CMK (cell line): ENCODE data around the gene APOBEC2.

ENCODE experiments used
- DNase-seq: peaks from one replicate; pipeline ENCODE4 v3.0.0-alpha.2; 2010; ENCODE audit warnings: low read depth

Gene APOBEC2

DNA sequence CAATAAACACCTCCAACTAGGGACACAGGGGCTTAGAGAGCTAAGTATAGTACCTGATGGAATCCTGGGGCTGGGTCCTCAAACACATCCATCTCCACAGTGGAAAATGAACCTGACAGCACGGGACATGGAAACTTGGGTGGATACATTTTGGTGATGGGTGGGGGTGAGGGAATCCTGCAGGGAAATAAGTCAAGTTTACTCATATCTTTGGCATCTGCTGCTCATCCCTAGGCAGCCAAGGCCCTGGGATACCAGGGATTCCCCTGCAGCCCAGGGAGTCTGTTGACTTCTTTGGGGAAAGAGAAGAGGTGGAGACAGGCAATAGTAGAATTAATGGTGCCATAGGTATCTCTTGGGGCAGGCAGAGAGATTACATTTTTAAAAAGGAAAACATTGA is 6.6 kb downstream of the APOBEC2 start:
- DNase-seq = no peak

DNA sequence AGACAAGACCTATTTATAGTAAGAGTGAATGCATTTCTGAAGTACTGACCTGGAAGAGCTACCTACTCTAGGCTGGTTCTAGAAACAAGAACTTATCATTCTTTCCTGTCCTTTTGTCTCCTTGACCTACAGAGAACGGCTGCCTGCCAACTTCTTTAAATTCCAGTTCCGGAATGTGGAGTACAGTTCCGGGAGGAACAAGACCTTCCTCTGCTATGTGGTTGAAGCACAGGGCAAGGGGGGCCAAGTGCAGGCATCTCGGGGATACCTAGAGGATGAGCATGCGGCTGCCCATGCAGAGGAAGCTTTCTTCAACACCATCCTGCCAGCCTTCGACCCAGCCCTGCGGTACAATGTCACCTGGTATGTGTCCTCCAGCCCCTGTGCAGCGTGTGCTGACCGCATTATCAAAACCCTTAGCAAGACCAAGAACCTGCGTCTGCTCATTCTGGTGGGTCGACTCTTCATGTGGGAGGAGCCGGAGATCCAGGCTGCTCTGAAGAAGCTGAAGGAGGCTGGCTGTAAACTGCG is 8.3 kb downstream of the APOBEC2 start:
- no peak for DNase-seq

DNA sequence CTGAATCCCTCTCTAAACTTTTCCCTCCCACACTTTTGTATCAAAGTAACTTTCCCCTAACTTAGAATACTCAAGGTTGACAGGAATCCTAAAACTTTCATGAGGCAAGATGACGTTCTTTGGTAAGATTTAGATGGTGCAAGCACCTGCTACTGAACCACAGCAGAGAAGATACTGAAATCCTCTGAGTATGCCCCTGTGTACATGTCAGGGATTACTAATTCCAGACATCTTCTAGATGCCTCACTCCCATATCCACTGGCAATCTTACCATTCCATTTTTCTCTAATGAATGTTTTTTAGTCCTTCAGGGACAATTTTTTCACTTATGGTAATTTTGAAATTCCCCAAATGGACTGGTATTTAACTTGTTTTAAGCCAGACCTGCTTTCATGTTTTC is 9.1 kb downstream of the APOBEC2 start:
- DNase-seq = no peak

DNA sequence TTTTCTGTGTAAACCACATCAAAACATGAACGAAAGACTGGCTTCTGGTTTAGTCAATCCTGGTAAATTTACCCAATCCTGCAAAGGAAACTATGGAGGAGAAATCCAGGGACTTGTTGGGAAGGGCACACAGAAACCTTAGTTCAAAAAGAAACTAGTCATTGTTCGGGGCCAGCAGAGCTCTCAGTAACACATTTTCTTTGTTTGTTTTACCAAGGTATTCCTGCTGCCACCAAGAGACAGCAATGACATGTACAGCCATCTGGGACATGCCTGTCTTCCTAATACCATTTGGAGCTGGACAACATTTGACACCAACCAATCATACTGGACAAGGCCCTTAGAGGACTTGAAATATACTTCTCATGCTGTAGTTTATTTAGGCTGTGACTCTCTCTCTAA is 10.9 kb downstream of the APOBEC2 start:
- no peak for DNase-seq

DNA sequence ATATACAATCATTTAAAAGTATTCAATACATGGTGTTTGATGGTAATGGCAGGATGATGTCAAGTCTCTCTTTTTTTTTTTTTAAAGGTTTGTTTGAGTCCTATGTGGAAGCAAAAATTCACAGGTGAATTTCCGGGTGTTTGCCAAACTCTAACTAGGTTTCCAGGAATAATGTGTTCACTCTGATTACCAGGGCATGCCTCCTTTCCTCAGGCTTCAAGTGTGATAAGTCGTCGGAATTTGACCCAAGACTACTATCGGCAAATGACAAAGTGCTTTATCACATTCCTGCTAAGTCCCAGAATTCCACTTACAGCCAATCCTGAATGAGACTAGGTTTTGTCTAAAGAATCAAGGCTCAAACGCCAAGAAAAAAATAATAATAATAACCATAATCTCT is 11.8 kb downstream of the APOBEC2 start:
- DNase-seq = no peak

DNA sequence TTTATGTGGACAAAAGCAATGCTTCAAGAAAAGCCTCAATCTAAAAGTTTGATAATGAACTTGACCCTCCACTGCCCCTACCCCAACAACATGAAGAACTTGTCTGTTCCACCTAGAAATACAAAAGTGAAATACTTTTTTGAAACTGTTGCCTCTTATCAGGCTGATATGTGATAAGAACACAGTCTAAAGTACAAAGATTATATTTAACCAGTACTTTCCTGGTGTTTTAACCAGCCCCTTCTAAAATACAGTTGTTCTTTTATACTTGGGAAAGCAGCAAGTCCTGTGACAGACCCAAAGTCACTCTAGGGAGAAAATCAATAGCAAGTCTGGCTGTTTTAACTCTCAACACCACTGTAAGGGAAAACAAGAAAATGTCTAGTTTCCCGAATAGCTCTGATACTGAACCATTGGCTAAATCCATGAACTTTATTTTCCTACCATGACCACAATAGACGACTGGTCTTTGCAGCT is 12.6 kb downstream of the APOBEC2 start:
- DNase-seq = no peak

DNA sequence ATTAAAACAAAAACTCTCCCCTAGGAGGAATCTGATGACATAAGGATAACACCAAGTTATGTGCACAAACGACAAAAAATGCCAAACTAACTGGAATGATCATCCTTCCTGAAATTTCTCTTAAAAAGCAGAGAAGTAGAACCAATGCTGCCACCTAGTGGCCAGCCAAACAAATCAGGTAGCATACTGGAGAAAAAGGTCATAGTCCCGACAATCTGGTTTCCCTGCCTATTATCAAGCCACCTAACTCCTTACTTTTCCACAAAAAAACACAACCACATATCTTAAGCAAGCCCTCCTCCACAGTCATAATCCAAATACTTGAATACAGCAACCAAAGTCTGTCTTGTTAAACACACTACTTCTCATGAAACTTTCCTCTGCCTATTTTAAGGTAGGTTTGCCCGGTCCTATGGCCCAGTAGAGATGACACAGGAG is 13.9 kb downstream of the APOBEC2 start:
- peak; percentile 55 for DNase-seq

DNA sequence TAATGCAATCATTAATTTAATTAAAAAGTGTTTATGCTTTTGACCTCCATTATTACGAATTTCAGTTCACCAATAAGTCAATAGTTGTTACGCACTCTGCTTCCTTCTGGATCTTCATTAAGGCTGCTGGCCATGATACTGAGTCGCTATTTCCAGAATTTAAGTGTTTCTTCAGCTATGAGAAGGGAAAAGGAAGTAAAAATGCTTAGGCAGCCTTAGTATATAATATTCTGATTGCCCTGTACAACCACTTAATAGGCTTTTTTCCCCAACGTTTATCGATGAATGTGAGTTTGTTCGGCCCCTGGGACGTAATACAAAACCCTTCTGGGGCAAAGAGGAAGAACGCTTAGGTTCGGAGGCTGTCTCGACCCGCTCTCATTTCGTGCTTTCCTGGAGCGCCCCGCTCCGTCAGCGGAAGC is 18.5 kb downstream of the APOBEC2 start:
- no peak for DNase-seq

DNA sequence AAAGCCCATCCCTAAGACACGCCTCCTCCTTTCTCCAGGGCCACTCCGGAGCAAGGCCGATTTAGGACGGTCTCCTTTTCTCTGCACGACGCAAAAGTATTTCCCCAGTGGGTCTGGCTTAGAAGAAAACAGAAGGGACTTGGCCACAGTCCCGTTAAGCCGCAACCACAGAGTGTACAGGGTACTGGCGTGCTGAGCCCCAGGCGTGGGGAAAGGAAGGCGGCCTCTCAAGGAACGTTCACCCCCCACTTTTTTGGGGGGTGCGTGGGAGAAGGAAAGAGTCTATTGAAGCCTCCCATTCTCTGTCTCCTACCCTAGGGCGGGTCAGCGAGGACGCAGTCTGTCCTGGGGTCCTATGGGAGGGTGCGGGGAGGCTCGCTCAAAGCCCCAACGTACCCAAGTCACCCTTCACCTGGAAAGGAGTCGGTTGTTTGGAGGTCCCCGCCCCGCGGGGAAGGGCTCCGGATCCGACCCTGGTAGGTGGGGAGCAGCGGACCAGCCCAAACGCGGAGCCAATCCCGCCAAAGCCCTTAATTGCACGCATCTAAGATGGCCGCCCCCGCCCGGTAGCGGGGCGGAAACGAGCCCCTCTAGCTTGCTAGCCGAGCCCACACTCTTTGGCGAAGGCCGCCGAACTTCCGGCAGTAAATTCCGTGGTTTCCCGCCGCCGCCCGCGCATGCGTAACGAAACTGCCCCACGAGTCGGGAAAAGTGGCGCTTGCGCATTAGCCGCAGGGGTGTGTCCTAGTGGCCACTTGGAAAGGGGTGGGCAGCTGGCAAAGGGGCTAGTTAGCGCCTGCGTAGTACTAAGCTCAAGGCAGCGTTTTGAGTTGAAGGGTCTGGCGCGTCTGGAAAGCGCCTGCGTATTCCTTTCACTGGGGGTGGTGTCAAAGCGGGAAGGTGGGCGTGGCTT is 19.2 kb downstream of the APOBEC2 start, which contains the start of gene OARD1:
Gene OARD1, minus strand, starts transcription at position 434 of the 913 bp plus-strand sequence. CDS start 722 bp downstream, outside the sequence.
- peak; percentile 98 for DNase-seq

DNA sequence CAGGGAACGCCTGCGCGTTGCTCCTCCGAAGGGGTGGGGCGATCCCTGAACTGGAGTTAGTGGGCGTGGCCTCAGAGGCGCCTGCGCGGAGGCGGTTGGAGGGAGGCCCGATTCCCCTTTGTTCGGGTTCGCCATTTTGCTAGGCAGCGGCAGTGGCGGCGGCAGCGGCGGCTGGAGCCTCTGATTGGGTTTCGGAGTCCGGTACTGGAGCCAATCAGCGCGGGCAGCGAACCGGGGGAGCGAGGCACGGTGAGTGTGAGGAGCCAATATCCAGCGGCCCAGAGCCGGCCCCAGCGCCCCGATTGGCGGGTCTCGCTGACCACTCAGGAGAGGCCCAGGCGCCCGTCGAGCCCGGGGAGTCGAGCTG is 19.8 kb downstream of the APOBEC2 start, which contains the start of gene NFYA:
Gene NFYA, plus strand, starts transcription at position 139 of the 367 bp plus-strand sequence. CDS start 6,116 bp downstream, outside the sequence.
- no peak for DNase-seq

DNA sequence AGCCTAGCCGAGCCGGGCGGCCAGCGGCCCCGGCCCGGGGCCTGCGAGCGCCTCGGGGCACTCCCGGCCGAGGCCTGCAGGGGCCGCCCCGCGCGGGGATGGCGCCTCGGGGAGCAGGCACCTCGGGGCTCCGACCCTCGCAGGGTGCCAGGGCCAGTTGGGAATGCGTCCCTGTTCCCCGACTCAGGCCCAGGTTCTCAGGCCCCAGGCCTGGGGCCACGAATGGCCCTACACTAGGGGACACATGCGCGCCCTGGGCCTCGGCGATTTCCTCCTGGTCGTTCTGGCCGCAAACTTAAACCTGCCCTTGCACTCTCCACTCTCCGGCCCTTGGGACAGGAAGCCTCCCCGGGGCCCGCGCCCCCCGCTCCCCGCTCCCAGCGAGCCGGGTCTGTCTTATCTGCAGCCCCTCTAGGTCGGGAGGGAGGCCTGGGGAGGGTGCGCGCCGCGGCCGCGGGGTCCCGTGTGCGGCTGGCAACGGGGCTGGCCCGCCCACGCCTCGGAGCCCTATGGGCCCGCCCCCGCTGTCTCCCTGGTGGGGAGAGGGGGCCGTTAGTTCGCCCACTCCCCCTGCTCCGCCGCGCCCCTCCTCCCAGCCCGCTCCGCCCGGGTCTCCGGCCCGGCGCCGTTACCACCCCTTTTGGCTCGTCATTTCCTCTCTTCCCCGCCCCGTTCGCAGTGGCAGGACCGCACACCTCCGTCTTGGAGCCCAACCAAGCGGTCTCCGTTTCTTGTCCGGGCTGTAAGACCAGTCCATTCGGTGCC is 20.4 kb downstream of the APOBEC2 start:
- peak; percentile 56 for DNase-seq

DNA sequence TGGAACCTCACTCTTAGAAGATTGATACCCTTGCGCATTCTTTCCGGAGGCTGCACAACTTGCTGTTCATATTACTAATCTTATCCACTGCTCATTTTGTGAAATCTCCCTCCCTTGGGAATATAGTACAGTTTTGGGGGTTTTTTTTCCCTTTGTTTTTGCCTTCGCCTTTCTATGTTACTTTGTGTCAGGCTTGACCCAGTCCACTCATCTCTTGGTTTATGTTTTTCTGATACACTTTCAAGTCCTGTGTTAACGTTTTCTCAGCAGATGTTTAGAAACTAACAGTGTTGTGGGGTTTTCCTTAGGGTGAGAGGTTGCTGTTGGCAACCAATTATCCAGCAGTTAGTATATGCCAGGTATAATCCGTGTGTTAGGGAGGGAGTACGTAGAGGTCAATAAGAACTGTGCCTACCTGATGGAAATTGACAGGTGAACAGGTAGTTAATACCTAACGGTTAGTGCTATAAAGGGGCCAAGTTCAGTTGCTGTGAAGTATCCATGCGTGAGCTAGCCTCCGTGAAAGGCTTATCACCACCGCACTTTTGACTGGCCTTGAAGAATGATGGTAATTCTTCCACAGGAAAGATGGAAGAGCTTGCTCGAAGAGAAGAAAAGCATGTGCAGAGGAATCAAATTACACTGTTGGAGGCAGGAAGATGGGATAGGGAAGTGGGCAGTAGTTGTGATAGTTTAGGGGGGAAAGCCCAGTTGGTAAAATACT is 21.1 kb downstream of the APOBEC2 start:
- DNase-seq = no peak

DNA sequence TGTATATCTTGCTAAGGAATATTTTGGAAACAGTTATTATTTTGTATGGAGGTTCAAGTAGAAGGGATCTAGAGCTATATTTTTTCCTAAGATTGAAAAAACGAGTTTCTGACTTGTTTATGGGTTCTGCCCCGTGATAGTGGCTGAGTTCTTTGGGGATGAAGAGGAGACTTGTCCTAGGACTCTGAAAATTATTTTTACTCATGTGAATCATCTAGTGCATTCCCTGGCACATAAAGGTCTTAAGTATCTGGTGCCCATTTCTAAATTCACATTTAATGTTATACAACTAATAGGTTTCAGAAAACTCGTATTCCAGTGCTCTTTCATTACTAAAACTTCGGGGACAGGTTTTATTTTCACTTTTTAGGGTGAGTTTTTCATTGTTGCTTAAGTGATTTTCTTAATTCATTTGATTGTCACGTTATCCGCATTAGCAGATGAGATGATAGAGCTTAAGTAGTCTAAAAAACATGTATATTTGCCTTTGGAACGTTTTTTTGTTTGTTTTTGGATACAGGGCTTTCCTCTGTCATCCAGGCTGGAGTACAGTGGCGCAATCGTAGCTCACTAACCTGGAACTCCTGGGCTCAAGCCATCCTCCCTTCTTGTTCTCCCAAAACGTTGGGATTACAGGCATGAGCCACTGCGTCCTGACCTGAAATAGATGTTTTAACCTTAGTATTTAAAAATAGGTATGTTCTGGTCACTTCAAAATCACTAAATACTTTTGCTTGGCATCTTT is 21.9 kb downstream of the APOBEC2 start:
- DNase-seq = no peak

DNA sequence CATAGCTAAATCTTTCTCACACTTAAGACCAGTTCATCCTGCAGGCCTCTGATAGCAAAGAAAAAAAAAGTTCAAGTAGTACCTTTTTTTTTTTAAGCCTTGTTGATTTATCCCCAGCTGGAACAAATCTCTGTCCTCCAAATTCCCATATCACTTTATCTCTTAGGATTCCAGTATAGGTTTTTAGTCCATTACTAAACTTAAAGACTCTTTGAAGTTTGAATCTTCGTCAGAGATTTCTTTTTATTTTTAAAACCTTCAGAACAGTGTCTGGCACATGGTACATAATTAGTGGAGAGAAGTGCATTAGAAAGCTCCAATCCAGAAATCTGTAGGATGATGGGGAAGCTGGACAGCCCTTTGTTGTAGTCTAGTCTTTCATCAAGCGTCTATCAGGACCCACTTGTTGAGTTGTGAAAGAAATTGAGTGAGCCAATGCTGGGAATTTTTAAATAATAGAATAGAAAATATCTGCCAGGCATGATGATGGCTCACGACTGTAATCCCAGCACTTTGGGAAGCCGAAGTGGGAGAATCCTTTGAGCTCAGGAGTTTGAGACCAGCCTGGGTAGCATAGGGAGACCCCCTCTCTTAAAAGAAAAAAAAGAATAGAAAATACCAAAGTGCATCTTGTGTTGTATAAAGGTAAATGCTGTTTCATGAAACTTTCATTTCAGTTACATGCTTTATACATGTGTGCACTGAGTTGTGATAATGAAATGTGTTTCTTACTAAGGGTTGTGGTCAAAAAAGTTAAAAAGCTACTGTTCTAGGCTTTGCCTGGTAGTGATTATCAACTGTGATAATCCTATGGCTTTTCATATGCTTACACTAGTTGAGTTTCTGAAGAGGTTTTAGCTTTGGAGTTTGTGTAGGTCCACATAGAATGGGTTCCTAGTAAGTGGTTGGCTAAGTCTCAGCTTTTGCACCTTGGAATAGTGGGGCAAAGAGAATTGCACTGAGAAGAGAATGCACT is 22.9 kb downstream of the APOBEC2 start:
- no peak for DNase-seq

DNA sequence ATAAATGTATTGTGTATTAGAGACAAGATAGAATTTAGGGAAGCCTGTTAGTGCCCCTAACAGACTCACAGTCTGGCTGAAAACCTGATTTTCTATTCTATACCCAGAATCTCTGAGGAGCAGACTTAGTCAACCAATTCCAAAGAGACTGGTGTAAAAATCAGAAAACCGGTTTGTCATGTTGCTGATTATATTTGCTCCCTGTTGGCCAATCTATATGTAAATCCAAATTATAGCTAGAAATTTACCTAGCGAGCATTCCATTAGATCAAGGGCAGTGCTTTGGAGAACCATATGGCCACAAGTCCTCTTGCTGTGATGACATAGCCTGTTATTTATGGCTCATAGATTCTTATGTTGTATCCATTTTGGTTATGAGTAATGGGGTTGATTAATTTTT is 24.5 kb downstream of the APOBEC2 start:
- no peak for DNase-seq

DNA sequence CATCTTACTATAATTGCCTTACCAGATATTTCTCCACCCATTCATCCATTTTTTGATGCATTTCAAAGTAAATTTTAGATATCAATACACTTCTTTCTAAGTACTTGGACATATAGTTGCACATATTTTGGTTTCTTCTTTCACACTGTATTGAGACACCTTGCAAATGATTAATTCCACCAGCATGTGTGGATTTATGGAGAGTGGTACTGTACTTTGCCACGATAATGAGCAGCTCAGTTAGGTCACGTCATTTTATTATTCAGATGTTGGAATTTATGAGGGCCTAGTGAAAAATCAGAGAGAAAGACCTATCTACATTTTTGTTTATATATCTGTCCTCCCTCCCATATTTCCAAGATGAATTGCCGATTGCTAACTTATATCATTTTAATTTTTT is 25.1 kb downstream of the APOBEC2 start:
- DNase-seq = no peak

DNA sequence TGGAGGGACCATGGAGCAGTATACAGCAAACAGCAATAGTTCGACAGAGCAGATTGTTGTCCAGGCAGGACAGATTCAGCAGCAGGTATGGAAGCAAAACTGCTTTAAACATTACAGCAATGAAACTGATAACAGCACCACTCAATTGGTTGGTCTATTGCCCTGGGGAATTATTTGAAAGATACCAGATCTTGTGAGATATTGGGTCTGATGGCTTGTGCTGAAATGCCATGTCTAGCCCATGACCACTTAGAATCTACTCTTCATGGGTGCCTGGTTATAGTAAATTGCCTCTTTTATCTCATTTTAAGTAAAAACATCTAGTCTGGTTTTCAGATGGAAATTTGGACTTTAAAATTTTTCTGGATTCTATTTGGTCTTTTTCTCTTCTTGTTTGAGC is 26.1 kb downstream of the APOBEC2 start:
- DNase-seq = no peak

DNA sequence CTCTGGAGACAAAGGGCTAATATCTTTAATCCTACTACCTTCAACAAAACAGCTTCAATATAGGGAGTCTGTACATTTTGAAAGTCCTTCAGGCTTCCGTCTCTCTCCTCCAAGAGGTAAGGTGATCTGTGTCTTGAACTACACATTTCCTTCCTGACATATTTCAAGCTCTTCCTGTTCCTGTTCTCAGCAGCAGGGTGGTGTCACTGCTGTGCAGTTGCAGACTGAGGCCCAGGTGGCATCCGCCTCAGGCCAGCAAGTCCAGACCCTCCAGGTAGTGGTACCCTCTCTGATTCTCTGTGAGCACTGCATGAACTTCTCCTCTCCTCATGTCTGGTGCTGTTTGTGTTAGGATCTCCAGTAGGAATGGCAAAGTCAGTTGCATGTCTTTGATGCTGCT is 27.6 kb downstream of the APOBEC2 start:
- no peak for DNase-seq

DNA sequence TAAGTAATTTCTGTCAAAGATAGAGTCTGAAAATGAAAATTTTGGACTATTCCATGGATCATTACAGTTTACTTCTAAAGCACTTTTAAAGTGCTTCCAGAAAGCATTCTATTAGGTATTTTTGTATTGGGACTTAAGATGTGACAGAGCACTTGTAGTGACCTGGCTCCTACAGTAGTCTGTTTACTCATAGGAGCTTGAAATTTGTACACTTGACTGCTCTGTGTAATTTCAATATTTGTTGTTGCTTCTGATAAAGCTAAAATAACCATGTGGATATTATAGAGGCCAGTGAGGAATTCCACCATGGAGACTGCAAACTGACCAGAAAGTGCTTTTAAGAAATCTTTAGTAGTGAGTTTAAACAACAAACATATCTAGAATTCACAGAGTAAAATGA is 30.1 kb downstream of the APOBEC2 start:
- DNase-seq = no peak

DNA sequence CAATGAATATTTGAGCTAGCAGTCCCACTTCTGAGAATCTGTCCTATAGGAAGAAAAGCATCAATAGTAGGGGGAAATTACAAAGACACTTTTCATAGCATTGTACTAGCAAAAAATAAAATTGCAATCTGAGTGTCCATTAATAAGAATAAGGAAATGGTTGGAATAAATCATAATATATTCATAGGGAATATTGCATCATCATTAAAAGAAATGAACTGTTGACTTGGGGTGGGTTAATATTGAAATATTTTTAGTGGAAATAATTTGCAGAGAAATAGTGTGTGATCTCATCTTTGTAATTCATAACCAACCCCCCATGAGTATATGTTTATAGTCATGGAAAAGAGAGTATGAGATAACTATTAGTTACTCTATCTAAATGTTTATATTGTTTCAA is 32.2 kb downstream of the APOBEC2 start:
- DNase-seq = no peak
